GM19240 (cell line): ENCODE results near the gene NUP160.
"Not testable (repeated sequence)": the region's sequence is repeated elsewhere in the genome, so short reads cannot be mapped to it uniquely, and the experiment has no call there.

Experiments
- DNase-seq: peaks from one replicate; pipeline ENCODE4 v3.0.0; 2011; ENCODE audit warnings: low spot score; ENCODE audit not compliant: insufficient read length

The NUP160 gene

DNA sequence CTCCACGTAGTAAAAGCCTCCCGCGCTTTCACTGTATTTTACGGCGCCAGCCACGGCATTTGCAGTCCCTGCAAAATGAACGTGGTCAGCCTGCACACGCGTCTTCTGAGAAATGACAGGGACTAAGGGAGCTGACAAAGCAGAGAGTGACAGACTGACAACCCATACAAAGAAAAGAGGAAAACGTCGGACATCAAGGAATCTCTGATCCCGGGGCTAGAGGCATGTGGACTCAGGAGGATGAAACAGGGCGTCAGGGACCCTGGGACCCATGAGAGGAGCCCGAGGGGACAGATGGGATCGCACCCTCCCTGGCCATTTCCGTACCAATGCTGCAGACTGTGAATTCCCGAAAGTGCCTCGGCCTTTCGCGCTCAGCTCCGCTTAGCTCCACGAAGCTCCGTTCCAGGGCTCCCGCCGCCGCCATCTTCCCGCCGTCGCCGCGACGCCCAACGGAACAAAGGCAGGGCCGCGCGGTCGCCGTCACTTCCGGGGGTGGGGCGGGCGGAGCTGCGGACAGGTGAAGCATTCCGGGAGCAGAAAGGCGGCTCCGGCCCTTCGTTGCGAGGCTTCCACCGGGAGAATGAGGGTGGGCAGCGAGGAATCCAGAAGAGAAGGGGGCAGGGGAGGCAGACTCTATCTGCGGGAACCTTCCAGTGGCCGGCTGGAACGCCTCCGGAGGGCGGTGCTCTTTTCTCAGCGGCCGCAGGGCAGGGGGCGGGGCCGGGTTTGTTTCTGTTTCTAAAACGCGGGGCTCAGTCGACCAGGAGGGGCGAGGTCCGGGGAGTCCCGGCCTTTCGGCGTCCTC lies at the start of gene NUP160:
Gene NUP160 (minus strand): TSS at position 459 of the 808 bp plus-strand sequence. CDS start 32 bp downstream, at position 427.
- DNase-seq: peak; percentile 67

DNA sequence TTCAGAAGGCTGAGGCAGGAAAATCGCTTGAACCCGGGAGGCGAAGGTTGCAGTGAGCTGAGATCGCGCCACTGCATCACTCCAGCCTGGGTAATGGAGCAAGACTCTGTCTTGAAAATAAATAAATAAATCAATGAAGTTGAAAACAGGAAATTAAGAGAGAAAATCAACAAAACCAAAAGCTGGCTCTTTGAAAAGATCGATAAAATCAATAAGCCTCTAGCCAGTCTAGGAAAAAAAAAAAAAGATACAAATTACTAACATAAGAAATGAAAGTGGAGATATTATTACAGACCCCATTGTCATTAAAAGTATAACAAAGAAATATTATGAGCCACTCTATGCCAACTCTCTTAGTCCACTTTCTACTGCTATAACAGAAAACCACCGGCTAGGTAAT lies 48.0 kb upstream of the NUP160 start:
- DNase-seq: no peak

GRCh38 chr11:47895035-47895434 lies 46.9 kb upstream of the NUP160 start:
- DNase-seq: no peak

GRCh38 chr11:47892546-47893276 lies 44.6 kb upstream of the NUP160 start:
- DNase-seq: not testable (repeated sequence)

GRCh38 chr11:47891886-47892285 lies 43.7 kb upstream of the NUP160 start:
- DNase-seq: no peak

GRCh38 chr11:47889714-47890441 lies 41.7 kb upstream of the NUP160 start:
- no peak for DNase-seq

- DNase-seq: no peak
These were observed 39.9 kb upstream of the NUP160 start for GRCh38 chr11:47887910-47888569.

DNA sequence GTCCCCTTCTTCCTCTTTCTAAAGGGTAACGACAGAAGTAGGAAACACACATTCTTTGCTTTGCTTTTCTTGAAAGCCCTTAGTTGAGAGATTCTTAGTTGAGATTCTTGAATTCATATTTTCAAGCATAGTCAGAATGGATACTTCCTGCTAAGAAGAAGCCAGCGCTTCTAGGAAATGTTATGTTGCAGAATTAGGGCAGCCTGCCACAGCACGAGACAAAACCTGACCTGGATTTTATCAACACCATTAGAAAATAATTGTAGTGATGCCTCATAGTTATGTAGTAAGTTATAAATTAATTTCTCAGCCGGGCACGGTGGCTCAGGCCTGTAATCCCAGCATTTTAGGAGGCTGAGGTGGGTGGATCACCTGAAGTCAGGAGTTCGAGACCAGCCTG lies 37.9 kb upstream of the NUP160 start:
- DNase-seq: no peak

DNA sequence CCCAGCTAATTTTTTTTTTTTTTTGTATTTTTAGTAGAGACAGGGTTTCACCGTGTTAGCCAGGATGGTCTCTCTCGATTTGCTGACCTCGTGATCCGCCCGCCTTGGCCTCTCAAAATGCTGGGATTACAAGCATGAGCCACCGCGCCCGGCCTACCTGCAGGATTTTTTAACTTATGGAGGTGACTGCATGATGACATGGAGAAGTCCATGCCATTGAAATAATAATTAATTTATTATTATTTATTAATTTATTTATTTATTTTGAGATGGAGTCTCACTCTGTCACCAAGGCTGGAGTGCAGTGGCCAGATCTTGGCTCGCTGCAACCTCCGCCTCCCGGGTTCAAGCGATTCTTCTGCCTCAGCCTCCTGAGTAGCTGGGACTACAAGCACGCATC lies 34.3 kb upstream of the NUP160 start:
- DNase-seq: not testable (repeated sequence)

DNA sequence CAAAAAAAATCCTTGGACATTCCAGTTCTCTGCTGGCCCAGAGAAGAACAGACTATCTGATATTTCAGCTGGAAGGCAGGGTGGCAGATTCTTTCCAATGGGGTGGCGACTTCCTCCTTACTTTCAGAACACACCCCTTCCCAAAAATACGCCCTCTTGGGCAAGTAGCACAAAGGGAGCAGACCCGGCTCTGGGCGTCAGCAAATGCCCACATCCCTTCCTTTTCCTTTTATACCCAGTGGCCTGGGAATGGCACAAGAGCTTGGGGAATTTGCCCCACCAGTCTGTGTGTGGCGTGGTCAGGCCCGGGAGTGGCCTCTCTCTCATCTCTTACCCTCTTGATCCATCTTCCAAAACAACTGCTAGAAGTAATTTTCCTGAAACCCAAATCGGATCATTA lies 33.0 kb upstream of the NUP160 start:
- no peak for DNase-seq

DNA sequence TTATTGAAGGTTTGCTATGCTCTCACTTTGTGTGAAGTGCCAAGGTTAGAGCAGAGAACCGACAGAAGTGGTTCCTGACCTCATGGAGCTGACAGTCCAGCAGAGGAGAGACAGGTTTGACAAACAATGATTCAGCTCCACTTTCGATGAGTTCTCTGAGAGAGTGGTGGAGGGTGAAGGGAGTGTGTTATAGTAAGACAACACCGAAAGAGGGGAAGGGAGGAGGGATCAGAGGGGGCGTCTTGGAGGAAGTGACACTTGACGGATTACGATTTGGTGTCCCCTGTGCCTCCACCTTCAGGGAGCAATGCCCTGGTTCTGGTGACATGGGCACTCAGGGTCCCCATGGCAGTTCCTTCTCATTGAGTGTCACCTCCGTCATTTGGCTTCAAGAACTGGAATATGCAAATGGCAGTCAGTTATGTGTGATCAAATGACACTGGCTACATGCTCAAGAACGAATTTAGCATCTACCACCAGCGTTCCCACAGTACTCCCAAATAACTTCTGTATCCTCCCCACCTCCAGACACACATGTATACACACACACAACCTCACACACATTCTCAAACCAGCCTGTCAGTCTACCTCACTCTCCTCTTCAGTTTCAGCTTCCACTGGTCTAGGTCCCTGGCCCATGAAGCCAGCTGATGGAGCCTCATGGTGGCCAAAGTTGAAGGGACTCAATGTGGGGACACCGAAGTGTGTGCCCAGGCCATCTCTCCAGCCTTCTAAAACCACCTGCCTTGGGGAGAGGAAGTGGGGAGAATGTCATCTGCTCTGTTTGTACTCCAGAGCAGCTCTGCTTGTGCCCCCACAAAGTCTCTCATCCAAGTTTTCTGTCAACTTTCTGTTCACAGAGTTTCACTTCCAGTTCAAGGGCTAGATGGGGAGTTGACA lies 31.4 kb upstream of the NUP160 start:
- DNase-seq: no peak

DNA sequence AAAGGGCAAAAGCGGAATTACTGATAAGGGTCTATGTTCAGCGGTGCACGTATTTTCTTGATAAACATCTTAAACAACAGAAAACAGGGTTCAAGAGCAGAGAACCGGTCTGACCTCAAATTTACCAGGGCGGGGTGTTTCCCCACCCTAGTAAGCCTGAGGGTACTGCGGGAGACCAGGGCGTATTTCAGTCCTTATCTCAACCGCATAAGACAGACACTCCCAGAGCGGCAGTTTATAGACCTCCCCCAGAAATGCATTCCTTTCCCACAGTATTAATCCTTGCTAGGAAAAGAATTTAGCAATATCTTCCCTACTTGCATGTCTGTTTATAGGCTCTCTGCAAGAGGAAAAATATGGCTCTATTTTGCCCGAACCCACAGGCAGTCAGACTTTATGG lies 27.7 kb upstream of the NUP160 start:
- not testable (repeated sequence) for DNase-seq

GRCh38 chr11:47870404-47870803 lies 22.3 kb upstream of the NUP160 start:
- DNase-seq: no peak

GRCh38 chr11:47869544-47870393 lies 21.6 kb upstream of the NUP160 start:
- DNase-seq: no peak

DNA sequence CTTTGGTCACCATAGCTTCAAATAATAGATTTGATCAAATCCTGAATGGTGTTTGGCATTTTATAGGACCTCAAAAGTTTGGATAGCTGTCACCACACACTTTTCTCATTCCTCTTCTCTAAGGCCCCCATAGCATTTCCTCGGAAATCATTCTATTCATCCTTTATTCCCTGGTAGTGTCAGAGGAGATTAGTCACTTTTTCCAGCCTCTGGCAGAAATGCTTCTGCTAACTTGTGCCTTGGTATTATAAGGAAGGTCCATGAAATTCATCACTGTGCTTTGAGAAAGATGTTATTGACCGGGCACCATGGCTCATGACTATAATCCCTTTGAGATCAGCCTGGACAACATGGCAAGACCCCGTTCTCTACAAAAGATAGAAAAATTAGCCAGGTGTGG lies 19.7 kb upstream of the NUP160 start:
- DNase-seq: no peak

GRCh38 chr11:47866892-47867291 lies 18.7 kb upstream of the NUP160 start:
- not testable (repeated sequence) for DNase-seq

DNA sequence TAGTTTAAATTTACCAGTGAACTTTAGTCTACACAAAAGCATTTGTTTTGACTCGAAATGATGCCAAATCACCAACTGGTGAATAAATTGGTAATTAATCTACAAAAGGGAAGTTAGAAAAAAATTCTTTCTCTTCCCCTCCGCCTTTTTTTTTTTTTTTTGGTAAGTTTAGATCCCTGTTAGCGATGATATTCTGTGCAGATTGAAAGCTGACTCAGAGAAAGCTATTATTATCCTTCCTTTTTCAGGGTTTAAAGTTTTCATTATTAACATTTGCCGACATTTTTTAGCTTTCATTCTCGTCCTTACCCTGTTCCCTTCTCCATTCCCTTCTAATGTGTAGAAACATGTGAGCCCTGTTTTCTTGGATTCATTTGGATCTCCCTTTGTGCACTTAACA lies 16.8 kb upstream of the NUP160 start:
- DNase-seq: no peak

GRCh38 chr11:47863898-47864430 lies 15.8 kb upstream of the NUP160 start:
- no peak for DNase-seq

DNA sequence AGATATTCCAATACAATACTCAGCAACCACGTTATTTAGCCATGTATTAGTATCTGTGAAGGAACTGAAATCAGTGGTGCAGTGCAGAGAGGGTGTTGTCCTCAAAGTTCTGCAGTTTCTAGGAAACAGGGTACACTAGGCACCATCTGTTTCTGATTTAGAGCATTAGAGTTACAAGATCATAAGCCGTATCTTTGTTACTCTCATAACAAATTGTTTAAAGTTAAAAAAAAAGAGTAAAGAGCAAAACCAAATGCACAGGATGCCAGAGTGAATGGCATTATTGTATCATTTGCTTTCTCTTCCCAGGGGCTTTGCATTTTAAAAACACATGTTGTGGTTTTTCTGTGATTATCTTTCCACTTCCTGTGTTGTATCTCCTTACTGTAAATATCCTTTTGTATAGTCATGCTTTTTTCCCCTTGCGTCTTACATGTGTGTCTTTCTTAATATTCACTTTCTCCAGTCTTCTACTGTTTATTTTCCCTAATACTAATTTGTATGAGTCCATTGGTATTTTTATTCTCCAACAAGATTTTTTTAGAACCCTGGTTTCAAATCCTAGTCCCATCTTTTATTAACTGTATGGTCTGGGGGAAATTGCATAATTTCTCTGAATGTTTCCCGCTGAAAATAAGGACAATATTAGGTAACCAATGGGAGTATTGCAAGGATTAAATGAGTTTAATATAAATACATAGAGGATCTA lies 15.2 kb upstream of the NUP160 start:
- DNase-seq: no peak
